Fibroblast of pulmonary artery (primary cell): ENCODE results near the gene RSU1.

Experiments used
- DNase-seq: peaks from one replicate; pipeline ENCODE4 v3.0.0-alpha.2; 2010; ENCODE audit warnings: low read depth
- H3K4me3 ChIP-seq: replicated peaks from 2 replicates; pipeline ENCODE4 v1.5.1; 2011; ENCODE audit warnings: low read depth, mild to moderate bottlenecking, control low read depth, low read length, moderate library complexity
- CTCF ChIP-seq: IDR thresholded peaks from 2 replicates; pipeline ENCODE4 v1.5.1; 2011; ENCODE audit warnings: mild to moderate bottlenecking, control low read depth, low read length, inconsistent platforms; ENCODE audit errors: missing control alignments

Gene RSU1

DNA sequence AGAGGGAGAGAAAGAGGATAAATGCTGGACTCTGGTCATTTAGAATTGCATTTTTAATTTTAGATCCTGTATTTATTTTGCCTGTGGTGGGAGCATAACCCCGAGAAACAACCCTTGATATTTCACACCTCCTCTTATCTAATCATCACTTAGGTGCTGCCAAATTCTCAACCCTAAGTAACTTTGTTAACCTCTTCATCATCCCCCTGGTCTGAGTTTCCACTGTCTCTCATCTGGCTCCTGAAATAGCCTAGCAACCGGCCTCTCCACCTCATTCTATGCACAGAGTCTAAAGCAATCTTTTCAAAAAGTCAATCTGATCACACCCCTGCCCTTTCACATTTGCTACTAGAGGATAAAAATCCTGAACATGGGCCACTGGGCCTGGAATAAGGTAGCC lies 177.1 kb downstream of the RSU1 start:
- H3K4me3 ChIP-seq: no peak overlapping the region
- DNase-seq: no peak
- TF ChIP-seq CTCF: no peak

- no peak for TF ChIP-seq CTCF
- DNase-seq: no peak
- no peak overlapping the region for H3K4me3 ChIP-seq
These were observed 177.8 kb downstream of the RSU1 start for GRCh38 chr10:16639471-16639870.

DNA sequence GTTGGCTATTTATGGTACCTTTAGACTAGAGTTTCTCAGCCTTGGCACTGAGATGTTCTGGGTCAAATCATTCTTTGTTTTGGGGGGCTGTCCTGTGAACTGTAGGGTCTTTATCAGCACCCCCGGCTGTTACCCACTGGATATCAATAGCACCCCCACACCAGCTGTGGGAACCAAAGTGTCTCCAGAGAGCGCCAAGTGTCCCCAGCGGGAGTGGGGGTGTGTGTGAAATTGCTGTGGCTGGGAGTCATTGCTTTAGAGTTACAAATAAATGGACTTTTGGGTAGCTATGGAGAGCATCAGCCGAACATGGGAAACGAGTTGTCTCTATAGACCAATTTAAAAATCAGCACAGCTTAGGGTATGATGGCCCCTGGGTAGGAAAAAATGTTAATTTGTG lies 184.2 kb downstream of the RSU1 start:
- no peak for TF ChIP-seq CTCF
- no peak overlapping the region for H3K4me3 ChIP-seq
- no peak for DNase-seq

DNA sequence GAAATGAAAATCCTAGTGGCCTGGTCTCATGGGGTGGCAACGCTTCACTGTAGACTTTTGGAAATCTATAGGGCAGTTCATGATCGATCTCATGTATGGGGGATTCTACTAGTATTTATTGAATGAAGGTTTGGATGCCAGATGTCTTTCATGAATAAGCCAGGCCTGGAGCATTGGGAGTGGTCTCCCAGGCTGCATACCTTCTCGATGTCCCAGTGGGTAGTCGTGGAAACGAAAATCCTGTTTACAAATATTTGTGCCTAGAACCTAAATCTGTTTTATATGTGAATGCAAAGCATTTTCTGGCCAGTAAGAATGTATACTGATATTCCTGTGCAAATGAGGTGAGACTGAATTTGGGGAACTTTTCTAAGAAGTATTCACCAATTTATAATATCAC lies 190.5 kb downstream of the RSU1 start:
- H3K4me3 ChIP-seq: no peak overlapping the region
- peak; percentile 4 for DNase-seq
- no peak for TF ChIP-seq CTCF

DNA sequence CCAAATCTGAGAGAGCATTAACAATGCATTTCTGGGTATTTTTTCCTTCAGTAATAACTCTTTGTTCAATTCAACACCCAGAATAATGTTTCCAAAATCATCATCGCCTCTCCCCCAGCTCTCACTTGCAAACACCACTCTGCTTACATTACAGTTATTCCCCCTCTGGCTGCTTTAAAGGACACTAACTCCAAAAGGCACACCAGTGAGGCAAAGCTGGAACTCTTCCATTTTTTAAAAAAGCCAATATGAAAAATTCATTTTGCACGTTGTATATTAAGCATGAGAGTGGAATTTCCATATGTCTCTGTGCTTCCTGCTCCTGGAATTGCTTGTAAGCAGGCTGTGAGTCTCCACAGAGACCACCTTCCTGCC lies 204.3 kb downstream of the RSU1 start:
- no peak overlapping the region for H3K4me3 ChIP-seq
- no peak for DNase-seq
- TF ChIP-seq CTCF: no peak

GRCh38 chr10:16612115-16612980 lies 204.9 kb downstream of the RSU1 start:
- peak; percentile 67 for DNase-seq
- H3K4me3 ChIP-seq: no peak overlapping the region
- TF ChIP-seq CTCF: no peak

GRCh38 chr10:16611037-16611436 lies 206.2 kb downstream of the RSU1 start:
- peak; percentile 3 for DNase-seq
- H3K4me3 ChIP-seq: no peak overlapping the region
- no peak for TF ChIP-seq CTCF
